Prostate gland (tissue), 2 donors: ENCODE data around the gene PHOX2A. TPM values are rescaled to one million over a fixed set of nuclear protein-coding genes. Genes with fewer than 3 reads are reported as not detected.
A peak's percentile ranks its signal among the peaks of the same experiment; 100 is the strongest.

Experiments used
- DNase-seq: peaks from one replicate; pipeline ENCODE4 v3.0.0-alpha.2; 2019; ENCODE audit warnings: low spot score
- H3K27ac ChIP-seq, 2 donors: fragments of 200-600 bp; sonication (generic); 2 replicates each; pipeline ENCODE4 v1.5.1; 2017 to 2019
- H3K27me3 ChIP-seq: fragments of 200-600 bp; sonication (generic); replicated peaks from 2 replicates; pipeline ENCODE4 v1.5.1; 2019; ENCODE audit not compliant: insufficient read depth
- H3K36me3 ChIP-seq, 2 donors: fragments of 200-600 bp; sonication (generic); 1 replicate in 1 of 2; 2 replicates in 1 of 2; pipeline versions ENCODE4 v1.5.1 to v1.8.1; 2017 to 2019
- H3K4me1 ChIP-seq: fragments of 200-600 bp; sonication (generic); replicated peaks from 2 replicates; pipeline ENCODE4 v1.5.1; 2019
- H3K4me3 ChIP-seq, 2 donors: fragments of 200-600 bp; sonication (generic); 2 replicates each; pipeline ENCODE4 v1.5.1; 2017 to 2019
- H3K9me3 ChIP-seq: fragments of 200-600 bp; sonication (generic); 2 replicates; pipeline ENCODE4 v1.5.1; 2017
- CTCF ChIP-seq, 4 experiments: fragments of 200-600 bp in 2 of 4; fragments of 450-650 bp in 2 of 4; sonication (generic) in 2 of 4; IDR thresholded peaks; 1 replicate in 3 of 4; 2 replicates in 1 of 4; pipeline ENCODE4 v1.5.1; 2016 to 2019; ENCODE audit warnings: antibody characterized with exemption in 4 of 4, mild to moderate bottlenecking in 2 of 4, moderate library complexity in 2 of 4
- POLR2A ChIP-seq: fragments of 450-650 bp; IDR thresholded peaks from one replicate; pipeline ENCODE4 v1.6.1; 2016; ENCODE audit warnings: antibody characterized with exemption, mild to moderate bottlenecking
- POLR2AphosphoS5 ChIP-seq: sonication (generic); formaldehyde crosslinking; IDR thresholded peaks from one replicate; pipeline ENCODE4 v1.6.1; 2017; ENCODE audit warnings: antibody characterized with exemption
- WGBS: methylation state at CpG from one replicate; pipeline ENCODE4 v1.1.5; 2018; 5-methylcytosine and 5-hydroxymethylcytosine counted together
- intact Hi-C: fragments of 100-400 bp; cut with DNase I; formaldehyde crosslinking; loops from one replicate; pipeline ENCODE4 v1.14.2; 2022
- total RNA-seq, 2 donors: library from RNA; depleted of rRNA; stranded (reverse); fragments of >200 nt; gene quantifications; one replicate each; pipeline ENCODE4 v1.1.0, GENCODE V29; 2016

Gene PHOX2A
- total RNA-seq, 2 donors from 2014 or later = 0.40 TPM; not detected in 1

- TF ChIP-seq POLR2A (no peak), POLR2AphosphoS5 (no peak), CTCF (IDR thresholded peaks at IDR 0.05) (no peak)
- WGBS = 52% methylated on average over 14 of the region's 14 CpGs
- Histone ChIP-seq H3K9me3 (no peaks in the 10 kb centered on the region), H3K27ac (no peak overlapping the region), H3K4me3 (no peak overlapping the region), H3K4me1 (peaks cover 8% of the 10 kb centered on the region), H3K36me3 (peaks cover 14 to 36% of the 10 kb centered on the region in 2 donors), H3K27me3 (no peaks in the 10 kb centered on the region)
- intact Hi-C loops = loop anchor here (10.0 kb wide), 1 partner anchor 193 kb away; no protein-coding TSS in a partner anchor
- DNase-seq = no peak
These were observed 16.4 kb downstream of the PHOX2A start for GRCh38 chr11:72227316-72228228.

GRCh38 chr11:72226701-72227100 is 17.3 kb downstream of the PHOX2A start:
- intact Hi-C loops = loop anchor here (10.0 kb wide), 1 partner anchor 192 kb away; no protein-coding TSS in a partner anchor
- Histone ChIP-seq H3K36me3 (peaks cover 14 to 28% of the 10 kb centered on the region in 2 donors), H3K4me1 (peaks cover 8% of the 10 kb centered on the region), H3K27ac (no peak overlapping the region), H3K9me3 (no peaks in the 10 kb centered on the region), H3K27me3 (no peaks in the 10 kb centered on the region), H3K4me3 (no peak overlapping the region)
- DNase-seq = no peak
- 75% methylated on average over 5 of the region's 5 CpGs for WGBS
- TF ChIP-seq POLR2AphosphoS5 (no peak), POLR2A (no peak), CTCF (IDR thresholded peaks at IDR 0.05) (no peak)

GRCh38 chr11:72225411-72225951 is 18.5 kb downstream of the PHOX2A start:
- 9% methylated on average over 11 of the region's 11 CpGs for WGBS
- H3K27me3 ChIP-seq = no peaks in the 10 kb centered on the region
- TF ChIP-seq POLR2AphosphoS5 (no peak), CTCF (IDR thresholded peaks at IDR 0.05) (no peak), POLR2A (no peak)

GRCh38 chr11:72224564-72225410 is 19.2 kb downstream of the PHOX2A start, which contains the start of gene INPPL1:
INPPL1 (plus strand) TSS chr11:72224767; CDS start chr11:72224985, 218 bp downstream.
- DNase-seq = peak; percentile 65
- WGBS = under 1% methylated on average over 52 of the region's 81 CpGs
- Histone ChIP-seq H3K36me3 (peaks cover 7 to 17% of the 10 kb centered on the region in 2 donors), H3K4me1 (peaks cover 8% of the 10 kb centered on the region), H3K9me3 (no peaks in the 10 kb centered on the region), H3K27me3 (no peaks in the 10 kb centered on the region), H3K4me3 (peak within 1 kb of the TSS; percentile 85 to 86), H3K27ac (peak within 1 kb of the TSS; percentile 98 to 99)
- intact Hi-C loops = loop anchor here (10.0 kb wide), 1 partner anchor 190 kb away; no protein-coding TSS in a partner anchor
- TF ChIP-seq POLR2AphosphoS5 (peak; percentile 18), CTCF (IDR thresholded peaks at IDR 0.05) (no peak), POLR2A (peak; percentile 19)

More at GRCh38 chr11:72225411-72225951, 18.5 kb downstream of the PHOX2A start:
- no peaks in the 10 kb centered on the region for H3K9me3 ChIP-seq
- intact Hi-C loops = loop anchor here (10.0 kb wide), 1 partner anchor 191 kb away; no protein-coding TSS in a partner anchor
- peak overlapping the region; percentile 98 to 99 for H3K27ac ChIP-seq
- peaks cover 8% of the 10 kb centered on the region for H3K4me1 ChIP-seq
- peak overlapping the region; percentile 85 to 86 for H3K4me3 ChIP-seq
- no peak for DNase-seq
- peaks cover 14 to 23% of the 10 kb centered on the region in 2 donors for H3K36me3 ChIP-seq
